Liver (tissue), 3 donors: Measurements from ENCODE around the gene ZNF254.

Experiments used
- EGR1 ChIP-seq, 2 donors: IDR thresholded peaks; 2 replicates each; pipeline ENCODE4 v1.6.1; 2016 to 2018; ENCODE audit warnings: antibody characterized with exemption in 2 of 2, low read depth in 2 of 2
- TAF1 ChIP-seq: conservative IDR thresholded peaks from 2 replicates; pipeline ENCODE4 v1.6.1; 2016; ENCODE audit warnings: antibody characterized with exemption, mild to moderate bottlenecking
- TF ChIP-seq, protein P1 (sequence below): fragments of 150-350 bp; IDR thresholded peaks from 2 replicates; pipeline ENCODE4 v1.5.1; 2017; ENCODE audit warnings: improper control_type of control experiment, low read depth, low read length; ENCODE audit not compliant: missing input control
- TF ChIP-seq, protein P2 (sequence below): IDR thresholded peaks from 2 replicates; pipeline ENCODE4 v1.6.1; 2016; ENCODE audit warnings: antibody characterized with exemption
- TF ChIP-seq, protein P3 (sequence below): IDR thresholded peaks from 2 replicates; pipeline ENCODE4 v1.6.1; 2016; ENCODE audit warnings: antibody characterized with exemption, mild to moderate bottlenecking
- donor health status: healthy.
- donor health status: healthy.

DNA sequence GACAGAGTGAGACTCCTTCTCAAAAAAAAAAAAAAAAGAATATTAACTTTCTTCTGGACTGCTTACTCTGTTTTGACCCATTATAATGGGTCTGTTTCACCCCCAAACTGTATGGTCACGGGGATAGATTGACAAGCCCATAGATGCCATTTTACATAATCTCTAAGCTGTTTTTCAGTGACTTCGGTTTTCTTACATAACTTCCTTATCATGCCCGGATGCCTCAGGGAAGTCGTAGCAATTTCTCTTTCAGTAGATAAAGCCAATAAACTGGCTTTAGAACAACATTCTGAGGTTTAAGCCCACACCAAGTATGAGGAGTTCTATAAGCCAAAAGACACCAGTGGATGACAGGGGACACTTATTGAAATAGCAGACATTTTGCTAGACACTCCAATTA lies 5.9 kb upstream of the ZNF254 start:
- TF ChIP-seq, protein P1, sequence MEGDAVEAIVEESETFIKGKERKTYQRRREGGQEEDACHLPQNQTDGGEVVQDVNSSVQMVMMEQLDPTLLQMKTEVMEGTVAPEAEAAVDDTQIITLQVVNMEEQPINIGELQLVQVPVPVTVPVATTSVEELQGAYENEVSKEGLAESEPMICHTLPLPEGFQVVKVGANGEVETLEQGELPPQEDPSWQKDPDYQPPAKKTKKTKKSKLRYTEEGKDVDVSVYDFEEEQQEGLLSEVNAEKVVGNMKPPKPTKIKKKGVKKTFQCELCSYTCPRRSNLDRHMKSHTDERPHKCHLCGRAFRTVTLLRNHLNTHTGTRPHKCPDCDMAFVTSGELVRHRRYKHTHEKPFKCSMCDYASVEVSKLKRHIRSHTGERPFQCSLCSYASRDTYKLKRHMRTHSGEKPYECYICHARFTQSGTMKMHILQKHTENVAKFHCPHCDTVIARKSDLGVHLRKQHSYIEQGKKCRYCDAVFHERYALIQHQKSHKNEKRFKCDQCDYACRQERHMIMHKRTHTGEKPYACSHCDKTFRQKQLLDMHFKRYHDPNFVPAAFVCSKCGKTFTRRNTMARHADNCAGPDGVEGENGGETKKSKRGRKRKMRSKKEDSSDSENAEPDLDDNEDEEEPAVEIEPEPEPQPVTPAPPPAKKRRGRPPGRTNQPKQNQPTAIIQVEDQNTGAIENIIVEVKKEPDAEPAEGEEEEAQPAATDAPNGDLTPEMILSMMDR: no peak
- TF ChIP-seq, protein P2, sequence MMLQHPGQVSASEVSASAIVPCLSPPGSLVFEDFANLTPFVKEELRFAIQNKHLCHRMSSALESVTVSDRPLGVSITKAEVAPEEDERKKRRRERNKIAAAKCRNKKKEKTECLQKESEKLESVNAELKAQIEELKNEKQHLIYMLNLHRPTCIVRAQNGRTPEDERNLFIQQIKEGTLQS: no peak
- TF ChIP-seq TAF1: no peak
- no peak for TF ChIP-seq EGR1 (IDR thresholded peaks at IDR 0.05; ENCODE audit: low read depth in 2 of 2)
- TF ChIP-seq, protein P3, sequence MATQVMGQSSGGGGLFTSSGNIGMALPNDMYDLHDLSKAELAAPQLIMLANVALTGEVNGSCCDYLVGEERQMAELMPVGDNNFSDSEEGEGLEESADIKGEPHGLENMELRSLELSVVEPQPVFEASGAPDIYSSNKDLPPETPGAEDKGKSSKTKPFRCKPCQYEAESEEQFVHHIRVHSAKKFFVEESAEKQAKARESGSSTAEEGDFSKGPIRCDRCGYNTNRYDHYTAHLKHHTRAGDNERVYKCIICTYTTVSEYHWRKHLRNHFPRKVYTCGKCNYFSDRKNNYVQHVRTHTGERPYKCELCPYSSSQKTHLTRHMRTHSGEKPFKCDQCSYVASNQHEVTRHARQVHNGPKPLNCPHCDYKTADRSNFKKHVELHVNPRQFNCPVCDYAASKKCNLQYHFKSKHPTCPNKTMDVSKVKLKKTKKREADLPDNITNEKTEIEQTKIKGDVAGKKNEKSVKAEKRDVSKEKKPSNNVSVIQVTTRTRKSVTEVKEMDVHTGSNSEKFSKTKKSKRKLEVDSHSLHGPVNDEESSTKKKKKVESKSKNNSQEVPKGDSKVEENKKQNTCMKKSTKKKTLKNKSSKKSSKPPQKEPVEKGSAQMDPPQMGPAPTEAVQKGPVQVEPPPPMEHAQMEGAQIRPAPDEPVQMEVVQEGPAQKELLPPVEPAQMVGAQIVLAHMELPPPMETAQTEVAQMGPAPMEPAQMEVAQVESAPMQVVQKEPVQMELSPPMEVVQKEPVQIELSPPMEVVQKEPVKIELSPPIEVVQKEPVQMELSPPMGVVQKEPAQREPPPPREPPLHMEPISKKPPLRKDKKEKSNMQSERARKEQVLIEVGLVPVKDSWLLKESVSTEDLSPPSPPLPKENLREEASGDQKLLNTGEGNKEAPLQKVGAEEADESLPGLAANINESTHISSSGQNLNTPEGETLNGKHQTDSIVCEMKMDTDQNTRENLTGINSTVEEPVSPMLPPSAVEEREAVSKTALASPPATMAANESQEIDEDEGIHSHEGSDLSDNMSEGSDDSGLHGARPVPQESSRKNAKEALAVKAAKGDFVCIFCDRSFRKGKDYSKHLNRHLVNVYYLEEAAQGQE: no peak
